GM12801 (cell line): Measurements from ENCODE around the gene HSF2BP.

Source experiments
- TF ChIP-seq, protein P1 (sequence below): IDR thresholded peaks from one replicate; pipeline ENCODE4 v1.5.1; 2011; ENCODE audit warnings: control low read depth; ENCODE audit not compliant: insufficient read length; ENCODE audit errors: extremely low read depth

HSF2BP gene

DNA sequence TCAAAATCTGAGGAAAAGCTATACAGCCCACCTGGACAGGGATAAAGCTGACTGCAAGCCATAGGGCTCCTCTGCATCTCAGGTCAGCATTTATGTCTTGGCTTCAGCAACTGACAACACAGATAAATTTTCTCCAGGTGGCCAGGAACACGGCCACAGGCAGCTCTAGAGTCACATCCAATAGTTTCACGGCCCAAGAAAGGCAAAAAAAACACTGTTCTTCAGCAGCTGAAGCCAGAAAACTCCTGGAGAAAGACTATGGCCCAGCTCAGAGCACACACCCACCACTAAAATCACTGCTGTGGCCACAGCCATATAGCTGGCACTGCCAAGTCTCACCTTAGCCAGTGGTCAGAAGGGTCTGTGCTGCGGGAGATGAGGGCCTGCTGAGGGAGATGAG is 77.8 kb downstream of the HSF2BP start:
- TF ChIP-seq, protein P1, sequence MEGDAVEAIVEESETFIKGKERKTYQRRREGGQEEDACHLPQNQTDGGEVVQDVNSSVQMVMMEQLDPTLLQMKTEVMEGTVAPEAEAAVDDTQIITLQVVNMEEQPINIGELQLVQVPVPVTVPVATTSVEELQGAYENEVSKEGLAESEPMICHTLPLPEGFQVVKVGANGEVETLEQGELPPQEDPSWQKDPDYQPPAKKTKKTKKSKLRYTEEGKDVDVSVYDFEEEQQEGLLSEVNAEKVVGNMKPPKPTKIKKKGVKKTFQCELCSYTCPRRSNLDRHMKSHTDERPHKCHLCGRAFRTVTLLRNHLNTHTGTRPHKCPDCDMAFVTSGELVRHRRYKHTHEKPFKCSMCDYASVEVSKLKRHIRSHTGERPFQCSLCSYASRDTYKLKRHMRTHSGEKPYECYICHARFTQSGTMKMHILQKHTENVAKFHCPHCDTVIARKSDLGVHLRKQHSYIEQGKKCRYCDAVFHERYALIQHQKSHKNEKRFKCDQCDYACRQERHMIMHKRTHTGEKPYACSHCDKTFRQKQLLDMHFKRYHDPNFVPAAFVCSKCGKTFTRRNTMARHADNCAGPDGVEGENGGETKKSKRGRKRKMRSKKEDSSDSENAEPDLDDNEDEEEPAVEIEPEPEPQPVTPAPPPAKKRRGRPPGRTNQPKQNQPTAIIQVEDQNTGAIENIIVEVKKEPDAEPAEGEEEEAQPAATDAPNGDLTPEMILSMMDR, result no peak

DNA sequence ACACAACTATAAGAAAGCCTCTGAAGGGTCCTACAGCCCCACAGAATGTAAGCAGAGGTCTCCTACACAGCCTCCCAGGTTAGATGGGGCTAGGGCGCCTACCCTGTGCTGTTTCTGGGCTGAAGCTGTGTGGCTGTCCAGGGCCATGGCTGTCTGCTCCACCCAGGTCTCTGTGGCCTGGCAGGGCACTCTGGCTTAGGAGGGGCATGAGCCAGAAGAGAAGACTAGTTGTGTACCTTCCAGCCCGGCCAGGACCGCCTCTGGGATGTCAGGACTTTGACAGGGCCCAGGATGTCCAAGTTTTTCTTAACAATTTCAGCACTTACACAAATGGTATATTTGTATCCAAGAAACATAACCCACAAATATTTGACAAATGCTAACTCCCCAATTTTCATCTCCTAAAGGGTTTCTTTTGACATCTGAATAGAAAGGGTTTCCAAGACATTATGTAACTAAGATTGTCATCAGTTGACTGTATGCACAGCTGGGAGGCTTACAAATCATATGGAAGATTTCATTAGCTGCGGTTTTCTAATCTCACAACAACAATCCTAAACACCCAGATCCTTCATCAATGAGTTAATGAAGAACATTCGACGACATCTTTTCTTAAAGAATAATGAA is 80.5 kb downstream of the HSF2BP start:
- TF ChIP-seq, protein P1, result no peak

DNA sequence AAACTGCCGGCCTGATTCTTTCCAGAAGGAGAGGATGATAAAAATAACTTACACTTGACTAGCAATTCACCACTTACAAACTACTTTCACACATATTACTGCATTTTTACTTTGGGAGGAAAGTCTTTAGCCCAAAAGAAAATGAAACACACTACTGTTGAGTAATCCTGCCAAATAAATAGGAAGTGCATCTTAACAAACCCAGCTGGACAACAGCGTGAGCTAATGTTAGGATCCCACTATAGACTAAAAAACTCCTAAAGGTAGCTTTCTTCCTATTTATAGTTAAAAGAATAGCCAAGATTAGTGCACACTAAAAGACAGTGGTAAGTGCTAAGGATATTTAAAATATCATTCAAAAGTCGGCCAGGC is 83.8 kb downstream of the HSF2BP start:
- TF ChIP-seq, protein P1, result no peak

DNA sequence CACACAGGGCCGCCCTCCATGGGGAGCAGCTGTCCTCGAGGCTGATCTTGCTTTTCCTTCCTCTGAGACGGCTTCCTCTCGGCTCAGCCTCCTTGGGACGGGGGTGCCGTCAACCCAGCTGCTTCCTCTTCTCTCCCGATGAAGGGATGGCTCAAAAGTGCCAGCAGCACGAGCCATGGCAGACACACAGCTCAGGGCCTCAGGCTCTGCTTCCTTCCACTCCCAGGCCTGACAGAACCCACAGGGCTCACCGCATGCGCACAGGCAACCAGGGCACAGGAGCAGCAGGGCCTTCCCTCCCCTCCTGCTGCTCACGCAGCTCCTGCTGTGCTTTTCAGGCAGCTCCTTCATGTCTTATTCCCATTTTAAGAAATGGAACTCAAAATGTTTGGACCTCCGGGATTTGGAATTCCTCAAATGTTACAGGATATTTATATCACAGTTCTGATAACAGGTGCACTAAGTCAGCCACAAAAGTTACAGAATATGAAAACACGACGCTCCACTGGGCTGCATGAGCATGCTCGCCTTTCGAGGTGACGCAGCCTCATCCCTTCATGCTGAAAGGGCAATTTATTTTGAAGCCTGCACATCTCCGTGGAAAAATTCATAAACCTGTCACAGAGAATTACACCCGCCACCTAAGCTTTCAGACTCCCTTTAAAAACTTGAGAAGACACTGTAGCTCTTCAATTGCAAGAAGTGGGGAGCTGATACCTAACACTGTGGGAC is 84.4 kb downstream of the HSF2BP start:
- TF ChIP-seq, protein P1, result no peak

DNA sequence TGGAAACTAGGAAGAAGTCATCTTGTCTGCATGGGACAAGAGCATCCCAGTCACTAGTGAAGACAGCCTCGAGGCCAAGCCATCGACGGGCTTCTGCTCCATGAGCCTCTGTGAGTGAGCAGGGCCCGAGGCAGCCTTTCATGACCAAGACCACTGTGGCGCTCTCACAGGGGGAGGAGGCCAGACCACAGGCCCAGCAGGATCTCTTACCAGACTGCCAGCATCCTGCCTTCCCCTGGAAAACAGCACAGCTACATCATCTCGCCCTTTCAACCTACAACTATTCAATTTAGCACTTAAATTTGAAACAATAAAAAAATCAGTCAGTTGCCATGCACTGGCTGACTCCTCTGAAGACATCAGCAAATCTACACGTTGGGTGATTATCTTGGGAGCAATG is 85.4 kb downstream of the HSF2BP start:
- TF ChIP-seq, protein P1, result no peak

DNA sequence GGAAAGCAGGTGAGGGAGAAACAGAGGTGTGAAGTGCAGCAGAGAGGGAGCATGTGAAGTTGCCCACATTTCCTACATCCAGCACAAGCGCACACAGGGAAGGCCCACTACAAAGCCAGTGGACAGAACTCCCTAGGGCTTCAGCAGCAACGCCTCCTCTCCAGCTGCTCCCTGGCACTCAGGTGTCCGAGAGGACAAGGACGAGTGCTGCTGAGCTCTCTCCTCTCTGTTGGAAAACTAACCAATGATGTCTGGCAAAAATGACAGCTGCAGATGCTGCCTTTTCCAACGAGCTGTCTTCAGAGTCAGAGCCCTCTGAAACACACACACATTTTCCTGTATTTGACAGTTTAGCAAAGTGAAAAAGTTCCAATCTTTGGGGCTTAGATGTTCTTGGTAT is 86.8 kb downstream of the HSF2BP start:
- TF ChIP-seq, protein P1, result no peak

DNA sequence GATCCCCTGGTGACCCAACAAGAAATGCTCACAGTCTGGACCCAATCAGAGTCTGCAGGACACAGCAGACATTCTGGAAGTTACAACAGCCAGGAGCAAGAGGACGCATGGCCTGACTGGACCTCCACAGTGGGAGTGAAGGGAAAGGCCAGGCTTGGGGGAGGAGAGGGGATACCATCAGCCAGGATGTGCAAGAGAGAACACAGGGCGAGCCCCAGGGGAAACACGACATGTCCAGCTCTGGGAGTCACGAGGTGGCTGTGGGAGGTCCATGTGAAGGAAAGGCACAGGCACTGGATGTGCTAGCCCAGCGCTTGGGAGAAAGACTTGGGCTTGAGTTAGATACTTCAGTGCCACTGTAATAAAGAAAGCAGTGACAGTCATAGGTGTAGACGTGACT is 87.3 kb downstream of the HSF2BP start:
- TF ChIP-seq, protein P1, result no peak
